GM19025 (cell line): ENCODE results near the gene DPP9.
"Not testable (repeated sequence)": the region's sequence is repeated elsewhere in the genome, so short reads cannot be mapped to it uniquely, and the experiment has no call there.

ENCODE experiments used
- ATAC-seq: cut with Tn5 transposase; IDR thresholded peaks from one replicate; pipeline ENCODE4 v1.9.1; 2021; ENCODE audit warnings: mild to moderate bottlenecking, low read depth, moderate library complexity; ENCODE audit not compliant: unreplicated experiment

The DPP9 gene

DNA sequence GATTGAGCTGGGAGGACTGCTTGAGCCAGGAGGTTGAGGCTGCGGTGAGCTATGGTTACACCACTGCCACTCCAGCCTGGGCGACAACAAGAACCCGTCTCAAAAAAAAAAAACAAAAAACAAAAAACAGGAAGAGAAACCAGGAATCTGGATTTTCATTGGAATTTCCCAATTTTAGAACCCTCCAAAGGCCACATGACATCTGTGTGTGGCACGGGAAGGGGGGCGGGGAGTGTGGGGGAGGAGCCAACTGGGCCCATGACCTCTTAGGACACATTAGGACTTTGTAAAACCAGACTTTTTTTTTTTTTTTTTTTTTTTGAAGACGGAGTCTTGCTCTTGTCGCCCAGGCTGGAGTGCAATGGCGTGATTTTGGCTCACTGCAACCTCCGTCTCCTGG, 32.3 kb downstream of the DPP9 start:
- ATAC-seq: no peak

- ATAC-seq: no peak
These were observed 33.3 kb downstream of the DPP9 start for GRCh38 chr19:4690361-4690760.

GRCh38 chr19:4689403-4689802, 34.2 kb downstream of the DPP9 start:
- no peak for ATAC-seq

- ATAC-seq: no peak
These were observed 35.1 kb downstream of the DPP9 start for GRCh38 chr19:4688587-4688986.

GRCh38 chr19:4687396-4687795, 36.2 kb downstream of the DPP9 start:
- ATAC-seq: no peak

GRCh38 chr19:4686700-4687099, 36.9 kb downstream of the DPP9 start:
- ATAC-seq: no peak

GRCh38 chr19:4684312-4685095, 39.1 kb downstream of the DPP9 start:
- no peak for ATAC-seq

GRCh38 chr19:4682417-4683200, 41.0 kb downstream of the DPP9 start:
- ATAC-seq: no peak

DNA sequence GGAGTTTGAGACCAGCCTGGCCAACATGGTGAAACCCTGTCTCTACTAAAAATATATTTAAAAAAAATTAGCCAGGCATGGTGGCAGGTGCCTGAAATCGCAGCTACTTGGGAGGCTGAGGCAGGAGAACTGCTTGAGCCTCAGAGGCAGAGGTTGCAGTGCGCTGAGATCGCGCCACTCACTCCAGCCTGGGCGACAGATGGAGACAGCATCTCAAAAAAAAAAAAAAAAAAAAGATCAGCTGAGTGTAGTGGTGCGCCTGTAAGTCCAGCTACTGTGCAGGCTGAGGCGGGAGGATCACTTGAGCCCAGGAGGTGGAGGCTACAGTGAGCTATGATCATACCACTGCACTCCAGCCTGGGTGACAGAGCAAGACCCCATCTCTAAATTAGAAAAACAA, 43.6 kb downstream of the DPP9 start:
- ATAC-seq: not testable (repeated sequence)

DNA sequence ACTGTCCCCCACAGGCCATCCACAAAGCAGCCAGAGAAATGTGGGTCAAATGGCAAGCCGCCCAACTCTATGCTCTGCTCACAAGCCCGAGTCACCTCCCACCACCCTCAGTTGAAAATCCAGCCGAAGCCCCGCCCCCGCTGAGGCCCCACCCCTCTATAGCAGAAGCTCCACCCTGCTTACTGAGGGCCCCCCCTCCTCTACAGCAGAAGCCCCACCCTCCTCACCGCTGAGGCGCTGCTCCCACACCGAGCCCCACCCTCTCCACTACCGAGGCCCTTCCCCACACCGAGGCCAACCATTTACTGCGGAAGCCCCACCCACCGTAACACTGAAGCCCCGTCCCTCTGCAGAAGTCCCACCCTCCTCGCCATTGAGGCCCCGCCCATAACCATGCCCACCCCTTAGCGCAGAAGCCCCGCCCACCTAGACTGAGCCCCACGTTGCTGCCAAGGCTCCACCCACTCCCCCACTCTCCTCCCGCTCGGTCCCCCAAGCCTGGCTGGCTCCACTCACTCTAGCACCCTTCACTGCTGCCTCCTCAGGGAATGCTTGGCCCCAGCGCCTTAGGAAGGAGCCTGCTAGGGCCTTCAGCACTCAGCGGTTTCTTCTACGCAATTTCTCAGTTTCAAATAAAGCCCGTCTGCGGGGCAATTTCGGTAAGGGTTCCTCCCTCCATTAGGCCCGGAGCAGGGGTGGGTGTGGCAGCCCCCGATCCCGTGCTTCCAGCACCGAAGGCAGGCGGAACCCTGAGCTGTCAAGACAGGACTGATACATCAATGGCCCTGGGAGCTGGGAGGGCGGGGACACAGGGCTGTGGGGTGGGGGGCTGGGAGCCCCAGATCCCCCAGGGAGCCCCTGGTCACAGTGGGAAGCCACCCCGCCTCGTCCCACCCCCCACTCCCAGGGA, 44.5 kb downstream of the DPP9 start:
- no peak for ATAC-seq

DNA sequence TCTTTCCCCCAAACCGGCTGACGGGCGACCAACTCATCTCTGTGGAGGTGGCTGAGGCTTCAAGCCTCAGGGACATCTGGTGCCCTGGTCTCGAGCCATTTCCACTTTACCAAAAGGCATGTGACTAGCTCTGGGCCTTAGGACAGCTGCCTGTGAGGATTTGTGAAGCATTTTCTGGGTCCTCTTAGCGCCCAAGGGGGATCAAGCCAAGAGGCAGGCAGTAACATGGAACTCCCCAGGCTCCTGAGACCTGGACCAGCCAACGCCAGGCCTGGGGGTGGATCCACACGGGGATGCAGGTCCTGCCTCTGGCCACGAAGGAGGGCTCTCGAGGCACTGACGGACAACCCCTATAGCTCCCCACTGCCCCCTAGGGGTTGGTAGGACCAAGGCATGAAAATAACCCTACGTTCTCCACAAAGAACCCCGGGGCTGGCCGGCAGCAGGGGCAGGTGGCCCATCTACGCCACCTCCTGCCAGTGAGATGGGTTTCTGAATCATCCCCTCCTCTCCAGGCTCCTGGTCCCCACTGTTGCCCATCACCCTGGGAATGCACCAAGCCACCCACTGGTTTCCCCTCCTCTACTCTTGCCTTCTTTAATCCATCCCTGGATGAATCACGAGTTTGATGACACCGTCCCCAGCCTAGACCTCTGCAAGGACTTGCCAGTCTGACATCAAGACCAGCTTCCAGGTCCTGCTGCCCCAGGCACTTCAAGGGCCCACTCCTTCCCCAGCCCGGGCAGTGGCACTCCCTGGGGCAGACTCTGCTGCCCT, 46.5 kb downstream of the DPP9 start:
- no peak for ATAC-seq

GRCh38 chr19:4675346-4675745, 48.3 kb downstream of the DPP9 start:
- ATAC-seq: no peak

GRCh38 chr19:4673726-4674125, 49.9 kb downstream of the DPP9 start:
- no peak for ATAC-seq

DNA sequence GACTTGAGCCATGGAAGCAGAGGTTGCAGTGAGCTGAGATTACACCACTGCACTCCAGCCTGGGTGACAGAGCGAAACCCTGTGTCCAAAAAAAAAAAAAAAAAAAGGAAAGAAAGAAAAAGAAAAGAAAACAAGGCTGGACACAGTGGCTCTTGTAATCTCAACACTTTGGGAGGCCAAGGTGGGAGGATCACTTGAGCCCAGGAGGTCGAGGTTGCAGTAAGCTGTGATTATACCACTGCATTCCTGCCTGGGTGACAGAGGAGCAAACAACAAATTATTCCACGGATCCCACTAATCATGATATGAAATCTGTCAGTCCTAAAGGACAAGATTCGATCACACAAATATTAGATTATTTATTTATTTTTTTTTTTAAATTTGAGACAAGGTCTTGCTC, 50.4 kb downstream of the DPP9 start:
- ATAC-seq: no peak

GRCh38 chr19:4671185-4671851, 52.3 kb downstream of the DPP9 start:
- no peak for ATAC-seq

DNA sequence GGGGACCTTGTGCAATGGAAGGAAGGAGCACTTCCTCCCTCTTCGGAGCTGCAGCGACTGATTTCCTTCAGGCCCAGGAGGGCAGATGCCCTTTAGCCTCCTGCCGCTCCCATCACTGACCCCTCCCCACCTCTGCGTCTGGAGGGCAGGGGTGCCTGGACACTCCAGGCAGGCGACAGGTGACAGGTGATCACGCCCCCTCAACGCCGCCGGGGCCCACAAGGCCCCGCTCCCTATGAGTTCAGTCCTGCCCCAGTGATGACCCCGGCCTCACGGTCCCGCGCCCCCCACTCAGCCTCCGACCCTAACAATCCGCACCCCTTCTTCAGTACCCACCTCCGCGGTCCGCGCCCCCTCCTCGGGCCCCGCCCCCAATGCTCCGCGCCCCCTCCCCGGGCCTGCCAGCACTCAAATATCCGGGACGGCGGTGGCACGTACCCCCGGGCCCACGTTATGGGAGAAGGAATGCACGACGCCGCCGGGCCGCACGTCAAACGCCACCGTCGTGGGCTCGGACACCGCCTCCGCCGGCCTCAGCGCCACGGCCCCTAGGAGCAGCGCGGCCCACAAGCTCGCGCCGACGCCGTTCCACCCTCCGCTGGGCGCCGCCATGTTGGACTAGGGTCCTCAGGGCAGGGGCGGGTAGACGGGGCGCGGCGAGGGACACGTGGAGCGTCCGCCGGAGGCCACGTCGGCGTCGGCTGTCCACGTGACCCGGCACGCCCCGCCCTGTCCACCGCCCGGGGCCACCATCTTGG, 53.7 kb downstream of the DPP9 start, which contains the start of gene MYDGF:
Gene MYDGF, minus strand, starts transcription at position 620 of the 758 bp plus-strand sequence. Its CDS starts 8 bp downstream, at position 612.
- ATAC-seq: no peak

DNA sequence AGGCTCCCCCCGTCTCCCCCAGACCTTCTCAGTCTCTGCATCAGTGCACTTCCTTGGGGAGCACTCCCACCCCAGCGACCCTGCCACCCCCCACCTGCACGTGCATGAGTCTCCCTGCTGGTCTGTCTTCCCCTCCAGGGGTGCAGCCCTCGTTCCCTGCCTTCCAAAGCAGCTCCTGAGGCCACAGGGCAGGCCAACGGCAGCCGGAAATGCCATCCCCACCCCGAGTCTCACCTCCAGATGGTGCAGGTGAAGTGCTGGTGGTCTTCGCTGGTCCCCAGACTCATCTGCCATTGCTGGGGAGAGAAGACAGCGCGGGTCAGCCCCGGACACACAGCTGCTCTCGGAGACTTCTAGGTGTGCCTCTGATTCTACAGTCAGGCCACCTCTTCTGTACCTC, 59.0 kb downstream of the DPP9 start:
- no peak for ATAC-seq

- no peak for ATAC-seq
These were observed 60.8 kb downstream of the DPP9 start for GRCh38 chr19:4662812-4663211.
